GM12873 (cell line): ENCODE results near the gene TSPAN13.

Source experiments
- CTCF ChIP-seq: IDR thresholded peaks from 2 replicates; pipeline ENCODE4 v1.5.1; 2012; ENCODE audit warnings: low read depth, mild to moderate bottlenecking, moderate library complexity, low read length, control low read depth; ENCODE audit not compliant: insufficient read depth; ENCODE audit errors: missing control alignments

The TSPAN13 gene

GRCh38 chr7:16774986-16775385 is 21.4 kb downstream of the TSPAN13 start:
- TF ChIP-seq CTCF: no peak

DNA sequence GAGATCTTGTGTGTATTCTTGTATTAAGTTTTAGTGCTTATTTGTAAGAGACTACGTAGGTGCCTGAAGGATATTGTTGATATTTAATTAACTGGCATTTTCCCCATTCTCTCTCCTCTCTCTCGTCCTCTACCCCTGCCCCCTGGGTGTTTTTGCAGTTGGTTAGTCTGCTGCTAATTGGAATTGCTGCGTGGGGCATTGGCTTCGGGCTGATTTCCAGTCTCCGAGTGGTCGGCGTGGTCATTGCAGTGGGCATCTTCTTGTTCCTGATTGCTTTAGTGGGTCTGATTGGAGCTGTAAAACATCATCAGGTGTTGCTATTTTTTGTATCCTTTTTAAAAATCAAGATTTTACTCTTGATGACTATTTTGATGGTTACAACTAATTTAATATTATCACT is 22.5 kb downstream of the TSPAN13 start:
- no peak for TF ChIP-seq CTCF

- TF ChIP-seq CTCF: no peak
Observed at GRCh38 chr7:16778476-16778875, 24.9 kb downstream of the TSPAN13 start.

- TF ChIP-seq CTCF: no peak
Observed at GRCh38 chr7:16779051-16779450, 25.5 kb downstream of the TSPAN13 start.

- no peak for TF ChIP-seq CTCF
Observed at GRCh38 chr7:16780596-16780995, 27.0 kb downstream of the TSPAN13 start.

DNA sequence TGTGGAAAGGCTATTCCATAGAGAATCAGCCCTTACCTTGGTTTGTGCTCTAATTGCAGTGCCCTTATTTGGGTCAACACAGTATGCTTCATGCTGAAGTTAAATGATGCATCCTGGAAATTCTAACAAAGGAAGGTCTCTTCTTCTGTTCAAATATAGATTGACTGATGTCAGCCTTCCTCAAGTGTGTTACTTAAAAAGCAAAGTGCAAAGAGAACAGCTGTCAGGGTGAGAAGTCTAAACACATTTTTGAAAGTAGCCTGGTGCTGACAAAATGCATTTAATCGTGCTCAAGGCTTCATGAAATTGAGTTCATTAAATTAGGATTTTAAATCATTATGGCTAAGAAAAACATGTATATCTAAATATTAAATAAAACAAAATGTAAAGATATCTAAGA is 31.8 kb downstream of the TSPAN13 start:
- TF ChIP-seq CTCF: no peak

DNA sequence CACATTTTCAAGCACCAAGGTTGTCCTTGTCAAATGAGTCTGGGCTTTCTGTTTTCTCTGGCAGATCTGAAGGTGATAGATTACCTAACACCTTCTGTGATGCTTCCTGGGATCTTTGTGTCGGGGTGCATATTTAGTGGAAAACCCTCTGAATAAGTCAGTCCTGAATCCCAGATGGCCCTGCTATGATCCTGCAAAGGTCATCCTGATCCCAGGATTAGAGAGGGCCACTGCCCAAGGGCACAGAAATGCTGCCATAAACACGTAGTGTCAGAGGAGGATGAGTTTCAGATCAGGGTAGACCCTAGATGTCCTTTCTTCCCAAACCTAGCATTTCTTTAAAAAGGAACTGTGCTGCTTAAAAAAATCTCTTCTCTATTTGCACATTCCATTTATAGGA is 32.3 kb downstream of the TSPAN13 start:
- TF ChIP-seq CTCF: no peak
